Activated CD8-positive, alpha-beta memory T cell treated with anti-CD3 and anti-CD28 coated beads, Interleukin-2, amount 50 U/mL, for 48 hours (primary cell): ENCODE results near the gene TMC4.

ENCODE experiments used
- DNase-seq: peaks from one replicate; pipeline ENCODE4 v3.0.0-alpha.2; 2020

TMC4 gene

DNA sequence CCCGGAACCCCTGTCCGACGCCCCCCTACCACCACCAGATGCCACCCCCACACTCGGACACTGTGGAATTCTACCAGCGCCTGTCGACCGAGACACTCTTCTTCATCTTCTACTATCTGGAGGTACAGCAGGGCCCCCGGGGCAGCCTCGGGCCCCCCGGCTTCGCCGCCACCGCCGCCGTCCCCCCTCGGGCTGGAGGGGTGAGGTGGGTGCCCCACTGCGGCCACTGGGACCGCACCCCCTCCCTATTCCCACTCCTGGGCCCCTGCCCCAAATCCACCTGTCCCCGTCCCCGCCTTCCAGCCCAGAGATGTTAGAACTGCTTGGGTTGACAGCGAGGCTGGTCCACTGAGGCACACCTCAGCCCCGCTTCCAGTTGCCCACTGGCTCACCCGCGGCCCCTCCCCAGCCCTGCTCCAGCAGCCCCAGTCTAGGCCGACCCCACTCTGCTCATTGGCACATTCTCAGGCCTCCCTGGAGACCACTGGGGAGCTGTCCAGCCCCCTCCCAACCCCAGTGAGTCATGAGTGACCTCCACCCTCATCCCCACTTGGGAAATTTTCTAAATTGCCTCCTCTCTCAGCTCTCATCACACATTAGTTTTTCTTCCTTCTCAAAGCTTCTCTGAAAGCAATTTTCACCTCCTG lies 20.0 kb downstream of the TMC4 start:
- DNase-seq: no peak

GRCh38 chr19:54152267-54152666 lies 20.7 kb downstream of the TMC4 start:
- DNase-seq: no peak

GRCh38 chr19:54151362-54152035 lies 21.5 kb downstream of the TMC4 start:
- DNase-seq: no peak

DNA sequence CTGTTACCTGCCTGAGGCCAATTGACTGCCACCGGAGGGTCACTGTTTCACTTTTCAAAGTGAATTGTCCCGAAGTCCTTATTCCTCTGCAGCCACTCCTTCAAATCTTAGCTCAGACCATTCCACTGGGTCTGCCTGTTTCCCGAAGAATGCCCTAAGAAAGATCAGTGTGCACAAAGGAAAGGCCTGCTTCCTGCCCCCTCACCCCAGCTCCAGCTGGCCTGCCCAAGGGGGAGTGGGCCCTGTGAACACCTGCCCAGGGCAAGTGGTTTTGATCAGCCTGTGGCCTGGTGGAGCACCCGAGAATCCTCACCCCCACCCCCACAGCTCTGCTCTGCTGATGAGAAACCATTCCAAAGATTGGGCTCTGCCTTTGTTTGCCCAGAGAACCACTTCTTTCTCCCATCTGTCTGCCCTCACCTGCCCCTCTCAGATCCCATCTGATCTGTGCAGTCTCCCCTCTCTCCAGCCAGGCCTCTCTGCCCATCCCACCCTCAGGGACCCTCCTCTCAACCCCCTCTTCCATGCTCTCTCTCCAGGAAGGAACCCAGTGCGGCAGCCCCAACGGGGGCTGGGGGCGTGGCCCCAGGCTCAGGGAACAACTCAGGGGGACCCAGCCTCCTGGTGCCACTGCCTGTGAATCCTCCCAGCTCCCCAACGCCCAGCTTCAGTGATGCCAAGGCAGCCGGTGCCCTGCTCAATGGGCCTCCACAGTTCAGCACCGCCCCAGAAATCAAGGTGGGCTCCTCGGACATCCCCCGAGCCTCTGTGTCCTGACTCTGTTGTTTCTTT lies 23.7 kb downstream of the TMC4 start:
- DNase-seq: no peak

- DNase-seq: no peak
These were observed 24.8 kb downstream of the TMC4 start for GRCh38 chr19:54148158-54148557.

DNA sequence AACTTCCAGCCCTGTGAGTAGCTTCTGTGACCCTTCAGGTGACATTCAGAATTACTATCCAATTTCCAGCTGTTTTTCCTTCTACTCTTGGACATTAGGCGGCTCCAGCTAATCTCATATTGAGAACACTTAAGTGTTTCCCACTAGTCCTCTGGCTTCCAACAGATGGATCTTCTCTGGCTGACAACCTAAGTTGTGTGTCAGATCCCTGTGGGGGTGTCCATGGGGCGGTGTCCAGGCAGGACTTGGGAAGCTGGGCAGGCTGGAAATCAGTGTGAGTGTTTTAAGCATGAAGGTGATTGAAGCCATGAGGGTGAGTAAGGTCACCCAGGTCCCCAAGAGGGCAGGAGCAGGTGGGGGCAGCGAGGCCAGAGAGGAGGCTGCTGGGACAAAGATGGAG lies 25.3 kb downstream of the TMC4 start:
- DNase-seq: no peak

DNA sequence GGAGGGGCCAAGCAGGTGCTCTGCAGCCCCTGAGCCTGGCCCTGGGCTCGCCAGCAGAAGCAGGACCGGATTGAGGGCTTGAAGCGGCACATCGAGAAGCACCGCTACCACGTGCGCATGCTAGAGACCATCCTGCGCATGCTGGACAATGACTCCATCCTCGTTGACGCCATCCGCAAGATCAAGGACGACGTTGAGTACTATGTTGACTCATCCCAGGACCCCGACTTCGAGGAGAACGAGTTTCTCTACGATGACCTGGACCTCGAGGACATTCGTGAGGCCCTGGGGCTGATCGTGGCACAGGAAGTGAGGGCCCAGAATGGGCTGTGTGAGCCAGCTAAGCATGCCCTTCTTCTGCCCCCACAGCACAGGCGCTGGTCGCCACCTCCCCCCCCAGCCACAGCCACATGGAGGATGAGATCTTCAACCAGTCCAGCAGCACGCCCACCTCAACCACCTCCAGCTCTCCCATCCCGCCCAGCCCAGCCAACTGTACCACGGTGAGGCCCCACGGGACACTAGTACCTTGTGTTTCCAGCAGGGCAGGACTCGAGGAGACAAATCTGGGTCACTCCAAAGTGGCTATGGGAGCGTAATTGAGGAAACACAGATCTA lies 27.3 kb downstream of the TMC4 start:
- DNase-seq: no peak

DNA sequence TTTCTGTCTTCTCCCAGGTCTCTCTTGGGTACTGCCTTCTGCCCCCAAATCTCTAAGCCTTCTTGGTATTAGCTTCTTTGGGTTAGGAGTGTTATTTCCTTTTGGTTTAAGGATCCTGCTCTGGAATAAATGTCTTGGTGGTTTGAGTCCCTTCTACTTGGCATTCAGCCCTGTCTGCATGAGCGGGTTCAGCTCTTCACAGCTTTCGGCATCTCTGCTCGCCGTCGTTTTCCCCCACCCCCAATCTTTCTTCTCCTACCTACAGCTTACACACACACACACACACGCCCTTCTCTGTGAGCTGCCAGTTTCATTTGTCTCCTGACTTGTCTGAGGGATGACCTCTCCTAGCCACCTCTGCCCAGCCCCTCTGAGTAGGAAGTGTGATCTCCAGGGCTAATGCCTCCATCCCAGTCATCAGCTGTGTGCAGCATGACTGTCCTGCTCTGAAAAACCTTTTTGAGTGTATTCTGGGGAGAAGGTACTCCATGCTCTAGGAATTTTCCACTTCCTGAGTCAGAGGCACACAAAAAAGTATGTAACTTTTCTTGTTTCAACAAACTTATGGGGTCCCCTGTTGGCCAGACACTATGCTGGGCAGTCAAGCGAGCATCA lies 30.7 kb downstream of the TMC4 start:
- DNase-seq: no peak

- DNase-seq: no peak
These were observed 31.6 kb downstream of the TMC4 start for GRCh38 chr19:54141356-54141755.

GRCh38 chr19:54138489-54139256 lies 34.3 kb downstream of the TMC4 start:
- DNase-seq: peak; percentile 72

GRCh38 chr19:54137699-54138488 lies 35.1 kb downstream of the TMC4 start, which contains the start of gene CNOT3:
Gene CNOT3, plus strand, starts transcription at chr19:54137762. Its CDS starts 5,217 bp downstream, at chr19:54142979.
- peak; percentile 71 for DNase-seq

GRCh38 chr19:54136864-54137698 lies 35.9 kb downstream of the TMC4 start:
- peak; percentile 97 for DNase-seq

DNA sequence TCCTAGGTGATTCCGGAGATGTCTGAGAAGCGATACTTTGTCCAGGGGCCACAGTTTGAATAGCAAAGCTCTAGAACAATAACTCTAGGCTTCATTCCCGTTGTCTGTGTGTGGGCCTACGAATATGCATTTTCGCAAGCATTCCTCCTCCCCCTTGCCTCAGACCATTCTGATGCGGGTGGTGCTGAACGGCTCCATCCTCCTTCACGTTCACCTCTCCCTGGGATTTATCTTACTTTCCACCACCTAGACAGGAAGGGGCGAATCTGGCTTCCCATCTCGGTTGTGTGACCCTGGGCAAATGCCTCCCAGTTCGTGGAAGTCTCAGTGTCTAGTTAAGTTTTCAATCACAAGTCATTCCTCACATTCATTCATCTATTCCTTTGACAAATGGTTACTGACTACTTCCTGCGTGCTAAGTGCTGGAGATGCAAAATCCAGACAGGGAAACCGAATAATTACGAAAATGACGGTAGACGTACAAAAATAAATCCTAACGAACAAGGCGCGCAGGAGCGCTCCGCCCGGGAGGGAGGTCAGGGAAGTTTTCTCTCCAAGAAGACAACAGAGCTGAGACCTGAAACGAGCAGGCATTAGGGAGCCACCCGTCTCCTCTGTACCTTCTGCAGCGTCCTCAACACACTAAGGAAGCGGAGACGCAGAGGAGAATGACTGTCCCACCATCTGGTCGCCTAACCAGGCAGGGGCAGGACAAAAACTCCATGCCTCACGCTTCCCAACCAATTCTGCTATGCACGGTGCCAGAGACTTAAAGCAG lies 36.7 kb downstream of the TMC4 start:
- no peak for DNase-seq

GRCh38 chr19:54133957-54134590 lies 38.9 kb downstream of the TMC4 start:
- DNase-seq: no peak

DNA sequence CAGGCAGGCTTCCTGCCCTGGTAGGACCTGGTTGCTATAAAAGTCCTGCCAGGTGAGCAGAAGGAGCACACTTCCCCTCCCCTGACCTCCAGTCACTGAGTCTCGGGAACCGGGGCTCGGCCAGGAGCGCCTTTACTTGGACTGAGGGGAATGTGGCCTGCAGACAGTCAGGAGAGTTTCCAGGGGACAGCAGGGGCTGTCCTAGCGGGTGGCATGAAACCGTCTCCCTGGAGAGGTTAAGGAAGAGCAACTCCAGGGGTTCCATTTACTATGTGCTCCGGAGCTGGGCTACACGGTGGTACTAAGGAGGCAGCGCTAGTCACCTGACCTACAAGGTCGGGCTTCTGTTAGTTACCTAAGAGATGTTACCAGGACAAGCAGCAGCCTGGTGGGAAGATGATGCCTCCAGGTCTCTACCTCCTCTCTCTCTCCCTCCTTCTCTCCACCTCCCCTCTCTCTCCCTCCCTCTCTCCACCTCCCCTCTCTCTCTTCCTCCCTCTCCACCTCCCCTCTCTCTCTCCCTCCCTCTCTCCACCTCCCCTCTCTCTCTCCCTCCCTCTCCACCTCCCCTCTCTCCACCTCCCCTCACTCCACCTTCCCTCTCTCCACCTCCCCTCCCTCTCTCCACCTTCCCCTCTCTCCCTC lies 39.5 kb downstream of the TMC4 start:
- no peak for DNase-seq

DNA sequence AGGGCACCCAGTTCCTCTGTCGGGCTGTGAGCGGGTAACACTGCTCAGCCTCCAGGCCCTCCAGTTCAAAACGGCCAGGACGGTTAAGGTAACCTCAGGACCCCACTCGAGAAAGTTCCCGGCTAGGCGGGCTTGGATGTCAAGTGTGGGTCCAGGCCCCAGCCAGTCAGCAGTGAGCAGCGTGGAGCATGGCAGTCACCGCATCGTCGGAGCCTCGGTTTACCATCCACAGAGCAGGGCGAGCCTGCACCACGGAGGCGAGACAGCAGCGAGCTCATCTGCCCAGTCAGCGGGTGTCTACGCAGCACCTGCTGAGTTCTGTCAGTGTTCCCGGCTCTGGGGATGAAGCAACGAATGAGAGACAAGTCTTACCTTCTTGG lies 43.4 kb downstream of the TMC4 start:
- DNase-seq: no peak

- DNase-seq: no peak
These were observed 44.0 kb downstream of the TMC4 start for GRCh38 chr19:54128796-54129616.

GRCh38 chr19:54128441-54128725 lies 44.6 kb downstream of the TMC4 start:
- DNase-seq: no peak
